ENCODE measurements around the gene RNF220. TPM values are rescaled to one million over a fixed set of nuclear protein-coding genes. Genes with fewer than 3 reads are reported as not detected.

Gene RNF220
- total and polyA plus RNA-seq, 9 of the 15 experiments (the other 6 are each of a cell fraction or from before 2014, with no cell fraction given): 5.1 to 117 (median 66.9) TPM

- Histone ChIP-seq H3K4me1 (replicated peaks in 1 of 2; ENCODE audit: control insufficient read depth in 2 of 2, insufficient read depth in 2 of 2, low read length in 2 of 2) (no peaks in the 10 kb centered on the region), H2AFZ (ENCODE audit: low read depth, low read length) (no peak overlapping the region), H3K4me3 (no peak overlapping the region), H3K79me2 (ENCODE audit: control insufficient read depth, insufficient read depth, low read length) (no peaks in the 10 kb centered on the region), H3K27ac (ENCODE audit: extremely low read depth, low read depth, low read length) (no peak overlapping the region), H3K9ac (ENCODE audit: insufficient read depth in 1 of 2, low read depth in 2 of 2, low read length in 2 of 2) (no peak overlapping the region), H3K4me2 (ENCODE audit: insufficient read depth, low read length) (no peak overlapping the region), H3K27me3 (ENCODE audit: control insufficient read depth in 2 of 2, insufficient read depth in 2 of 2, low read length in 2 of 2) (peaks cover 59 to 72% of the 10 kb centered on the region in 2 experiments), H3K36me3 (ENCODE audit: control insufficient read depth, insufficient read depth, low read length) (no peaks in the 10 kb centered on the region), H3K9me1 (ENCODE audit: control insufficient read depth, insufficient read depth, low read length) (no peaks in the 10 kb centered on the region), H4K20me1 (replicated peaks; ENCODE audit: control insufficient read depth, insufficient read depth, low read length) (peaks cover 8% of the 10 kb centered on the region), H3K9me3 (replicated peaks; ENCODE audit: control insufficient read depth, insufficient read depth, low read depth, low read length) (no peaks in the 10 kb centered on the region)
- intact Hi-C loops (cut with micrococcal nuclease) (no loop called here), in situ Hi-C loops (cut with MboI) (no loop called here)
- DNase-seq (ENCODE audit: extremely low read depth in 1 of 4, low spot score in 3 of 4) (no peak), FAIRE-seq (no peak), ATAC-seq (no peak)
- WGBS (ENCODE audit: insufficient coverage, low coverage, missing lambda C conversion rate): 1% methylated on average over 10 of the region's 10 CpGs
- no TSS peak for BruUV-seq (replicated peaks)
- ChIA-PET CTCF (ENCODE audit: low intra/inter-chr PET ratio) (no interaction called here), POLR2A (interaction anchor here (0.7 to 1.1 kb wide), 5 partner anchors 13 to 250 kb away, joined by 3 to 4 read pairs (median 3); no protein-coding TSS in a partner anchor)
- TF ChIP-seq NONO (IDR thresholded peaks at IDR 0.05; ENCODE audit: low read depth in 2 of 2, low read length in 1 of 2) (no peak), DIDO1 (tag; IDR thresholded peaks at IDR 0.05; ENCODE audit: low read depth) (no peak), ZFP1 (CRISPR knock-in tag; IDR thresholded peaks at IDR 0.05) (no peak), MEIS2 (IDR thresholded peaks at IDR 0.05; ENCODE audit: partially characterized antibody) (no peak), BCL6 (CRISPR knock-in tag; IDR thresholded peaks at IDR 0.05) (no peak)
- TF ChIP-seq, protein P1, sequence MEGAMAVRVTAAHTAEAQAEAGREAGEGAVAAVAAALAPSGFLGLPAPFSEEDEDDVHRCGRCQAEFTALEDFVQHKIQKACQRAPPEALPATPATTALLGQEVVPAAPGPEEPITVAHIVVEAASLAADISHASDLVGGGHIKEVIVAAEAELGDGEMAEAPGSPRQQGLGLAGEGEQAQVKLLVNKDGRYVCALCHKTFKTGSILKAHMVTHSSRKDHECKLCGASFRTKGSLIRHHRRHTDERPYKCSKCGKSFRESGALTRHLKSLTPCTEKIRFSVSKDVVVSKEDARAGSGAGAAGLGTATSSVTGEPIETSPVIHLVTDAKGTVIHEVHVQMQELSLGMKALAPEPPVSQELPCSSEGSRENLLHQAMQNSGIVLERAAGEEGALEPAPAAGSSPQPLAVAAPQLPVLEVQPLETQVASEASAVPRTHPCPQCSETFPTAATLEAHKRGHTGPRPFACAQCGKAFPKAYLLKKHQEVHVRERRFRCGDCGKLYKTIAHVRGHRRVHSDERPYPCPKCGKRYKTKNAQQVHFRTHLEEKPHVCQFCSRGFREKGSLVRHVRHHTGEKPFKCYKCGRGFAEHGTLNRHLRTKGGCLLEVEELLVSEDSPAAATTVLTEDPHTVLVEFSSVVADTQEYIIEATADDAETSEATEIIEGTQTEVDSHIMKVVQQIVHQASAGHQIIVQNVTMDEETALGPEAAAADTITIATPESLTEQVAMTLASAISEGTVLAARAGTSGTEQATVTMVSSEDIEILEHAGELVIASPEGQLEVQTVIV (CRISPR knock-in tag; IDR thresholded peaks at IDR 0.05; ENCODE audit: borderline replicate concordance): no peak
Measured at GRCh38 chr1:44568128-44568900, 163.3 kb downstream of the RNF220 start.

Data from K562 (cell line).